IPS-18a (cell line): ENCODE measurements around the gene PLXNC1.

Experiments
- H3K27ac ChIP-seq: one replicate; pipeline ENCODE4 v1.5.1; 2013; ENCODE audit warnings: low read length
- H3K27me3 ChIP-seq: one replicate; pipeline ENCODE4 v1.6.1; 2013; ENCODE audit warnings: mild to moderate bottlenecking, low read length; ENCODE audit not compliant: control insufficient read depth, insufficient read depth
- H3K36me3 ChIP-seq: one replicate; pipeline ENCODE4 v1.6.1; 2013; ENCODE audit warnings: low read depth, low read length; ENCODE audit not compliant: control insufficient read depth
- H3K4me1 ChIP-seq: one replicate; pipeline ENCODE4 v1.6.1; 2013; ENCODE audit warnings: low read depth, low read length; ENCODE audit not compliant: control insufficient read depth
- H3K4me3 ChIP-seq: one replicate; pipeline ENCODE4 v1.5.1; 2013; ENCODE audit warnings: low read length
- H3K9ac ChIP-seq: one replicate; pipeline ENCODE4 v1.6.1; 2013; ENCODE audit warnings: mild to moderate bottlenecking, low read length, moderate library complexity
- H3K9me3 ChIP-seq: one replicate; pipeline ENCODE4 v1.6.1; 2013; ENCODE audit warnings: low read depth, low read length; ENCODE audit not compliant: control insufficient read depth

PLXNC1 gene

GRCh38 chr12:94218233-94218632 lies 69.9 kb downstream of the PLXNC1 start:
- Histone ChIP-seq H3K9ac (no peak overlapping the region), H3K36me3 (no peaks in the 10 kb centered on the region), H3K27ac (no peak overlapping the region), H3K4me1 (no peaks in the 10 kb centered on the region), H3K9me3 (no peaks in the 10 kb centered on the region), H3K4me3 (no peak overlapping the region), H3K27me3 (no peaks in the 10 kb centered on the region)

GRCh38 chr12:94219622-94220302 lies 71.4 kb downstream of the PLXNC1 start:
- no peaks in the 10 kb centered on the region for H3K4me1 ChIP-seq
- no peaks in the 10 kb centered on the region for H3K9me3 ChIP-seq
- no peak overlapping the region for H3K9ac ChIP-seq

GRCh38 chr12:94220804-94221203 lies 72.4 kb downstream of the PLXNC1 start:
- Histone ChIP-seq H3K27me3 (no peaks in the 10 kb centered on the region), H3K36me3 (no peaks in the 10 kb centered on the region), H3K9me3 (no peaks in the 10 kb centered on the region), H3K9ac (no peak overlapping the region), H3K4me1 (peaks cover 3% of the 10 kb centered on the region), H3K4me3 (no peak overlapping the region), H3K27ac (no peak overlapping the region)

More at GRCh38 chr12:94219622-94220302, 71.4 kb downstream of the PLXNC1 start:
- H3K27me3 ChIP-seq, result no peaks in the 10 kb centered on the region
- H3K36me3 ChIP-seq, result no peaks in the 10 kb centered on the region
- H3K4me3 ChIP-seq, result no peak overlapping the region
- H3K27ac ChIP-seq, result no peak overlapping the region

- no peak overlapping the region for H3K9ac ChIP-seq
- no peaks in the 10 kb centered on the region for H3K9me3 ChIP-seq
- no peaks in the 10 kb centered on the region for H3K36me3 ChIP-seq
- peaks cover 7% of the 10 kb centered on the region for H3K4me1 ChIP-seq
- no peaks in the 10 kb centered on the region for H3K27me3 ChIP-seq
- no peak overlapping the region for H3K4me3 ChIP-seq
- no peak overlapping the region for H3K27ac ChIP-seq
Observed at GRCh38 chr12:94222351-94223084, 74.1 kb downstream of the PLXNC1 start.

- no peaks in the 10 kb centered on the region for H3K9me3 ChIP-seq
- no peak overlapping the region for H3K9ac ChIP-seq
- peaks cover 7% of the 10 kb centered on the region for H3K4me1 ChIP-seq
- H3K27ac ChIP-seq, result no peak overlapping the region
- no peaks in the 10 kb centered on the region for H3K27me3 ChIP-seq
- H3K4me3 ChIP-seq, result no peak overlapping the region
- no peaks in the 10 kb centered on the region for H3K36me3 ChIP-seq
Observed at GRCh38 chr12:94223842-94224241, 75.5 kb downstream of the PLXNC1 start.

- Histone ChIP-seq H3K9me3 (no peaks in the 10 kb centered on the region), H3K9ac (no peak overlapping the region), H3K4me3 (no peak overlapping the region), H3K4me1 (peaks cover 7% of the 10 kb centered on the region), H3K27me3 (no peaks in the 10 kb centered on the region), H3K36me3 (no peaks in the 10 kb centered on the region), H3K27ac (no peak overlapping the region)
Observed at GRCh38 chr12:94225506-94225905, 77.1 kb downstream of the PLXNC1 start.

- H3K27me3 ChIP-seq, result no peaks in the 10 kb centered on the region
- H3K9ac ChIP-seq, result no peak overlapping the region
- H3K4me3 ChIP-seq, result no peak overlapping the region
- H3K4me1 ChIP-seq, result peaks cover 7% of the 10 kb centered on the region
- H3K9me3 ChIP-seq, result no peaks in the 10 kb centered on the region
- H3K36me3 ChIP-seq, result no peaks in the 10 kb centered on the region
- H3K27ac ChIP-seq, result no peak overlapping the region
Observed at GRCh38 chr12:94225947-94226630, 77.7 kb downstream of the PLXNC1 start.

GRCh38 chr12:94227066-94227465 lies 78.7 kb downstream of the PLXNC1 start:
- Histone ChIP-seq H3K4me1 (peaks cover 7% of the 10 kb centered on the region), H3K9me3 (no peaks in the 10 kb centered on the region), H3K9ac (no peak overlapping the region)

GRCh38 chr12:94228488-94228907 lies 80.1 kb downstream of the PLXNC1 start:
- H3K4me3 ChIP-seq, result no peak overlapping the region
- peaks cover 7% of the 10 kb centered on the region for H3K4me1 ChIP-seq
- H3K9me3 ChIP-seq, result no peaks in the 10 kb centered on the region
- no peaks in the 10 kb centered on the region for H3K27me3 ChIP-seq
- no peak overlapping the region for H3K9ac ChIP-seq
- no peaks in the 10 kb centered on the region for H3K36me3 ChIP-seq
- no peak overlapping the region for H3K27ac ChIP-seq

More at GRCh38 chr12:94227066-94227465, 78.7 kb downstream of the PLXNC1 start:
- H3K4me3 ChIP-seq, result no peak overlapping the region
- no peaks in the 10 kb centered on the region for H3K36me3 ChIP-seq
- no peaks in the 10 kb centered on the region for H3K27me3 ChIP-seq
- H3K27ac ChIP-seq, result no peak overlapping the region

GRCh38 chr12:94229902-94230301 lies 81.5 kb downstream of the PLXNC1 start:
- H3K27me3 ChIP-seq, result no peaks in the 10 kb centered on the region

GRCh38 chr12:94230357-94230905 lies 82.1 kb downstream of the PLXNC1 start:
- Histone ChIP-seq H3K4me3 (no peak overlapping the region), H3K9ac (no peak overlapping the region), H3K4me1 (peaks cover 7% of the 10 kb centered on the region), H3K9me3 (no peaks in the 10 kb centered on the region), H3K27ac (no peak overlapping the region), H3K36me3 (no peaks in the 10 kb centered on the region), H3K27me3 (no peaks in the 10 kb centered on the region)

More at GRCh38 chr12:94229902-94230301, 81.5 kb downstream of the PLXNC1 start:
- Histone ChIP-seq H3K4me1 (peaks cover 7% of the 10 kb centered on the region), H3K4me3 (no peak overlapping the region), H3K36me3 (no peaks in the 10 kb centered on the region), H3K27ac (no peak overlapping the region), H3K9ac (no peak overlapping the region), H3K9me3 (no peaks in the 10 kb centered on the region)
